ENCODE measurements around the gene HOXA6.
A peak's percentile ranks its signal among the peaks of the same experiment; 100 is the strongest.

The HOXA6 gene

GRCh38 chr7:27147199-27148030, at the start of gene HOXA6:
TSS of gene HOXA6 (minus strand) at chr7:27147774. CDS start at chr7:27147749, 25 bp downstream.
- DNase-seq (ENCODE audit: low read depth): no peak
- no peak for TF ChIP-seq CTCF (IDR thresholded peaks at IDR 0.05; ENCODE audit: insufficient read depth, low read depth, low read length, missing control alignments)
- H3K4me3 ChIP-seq (ENCODE audit: low read depth, low read length): no peak within 1 kb of the TSS

GRCh38 chr7:27196287-27196767, 48.8 kb upstream of the HOXA6 start:
- DNase-seq (ENCODE audit: low read depth): peak; percentile 82
- no peak overlapping the region for H3K4me3 ChIP-seq (ENCODE audit: low read depth, low read length)
- TF ChIP-seq CTCF (IDR thresholded peaks at IDR 0.05; ENCODE audit: insufficient read depth, low read depth, low read length, missing control alignments): peak; percentile 76

- H3K4me3 ChIP-seq (ENCODE audit: low read depth, low read length): no peak overlapping the region
- TF ChIP-seq CTCF (IDR thresholded peaks at IDR 0.05; ENCODE audit: insufficient read depth, low read depth, low read length, missing control alignments): no peak
- DNase-seq (ENCODE audit: low read depth): no peak
Measured at GRCh38 chr7:27194686-27195379, 47.3 kb upstream of the HOXA6 start.

- no peak for TF ChIP-seq CTCF (IDR thresholded peaks at IDR 0.05; ENCODE audit: insufficient read depth, low read depth, low read length, missing control alignments)
- DNase-seq (ENCODE audit: low read depth): no peak
- no peak overlapping the region for H3K4me3 ChIP-seq (ENCODE audit: low read depth, low read length)
Measured at GRCh38 chr7:27194002-27194352, 46.4 kb upstream of the HOXA6 start.

GRCh38 chr7:27193335-27194001, 45.9 kb upstream of the HOXA6 start:
- no peak overlapping the region for H3K4me3 ChIP-seq (ENCODE audit: low read depth, low read length)
- no peak for TF ChIP-seq CTCF (IDR thresholded peaks at IDR 0.05; ENCODE audit: insufficient read depth, low read depth, low read length, missing control alignments)
- DNase-seq (ENCODE audit: low read depth): no peak

- peak overlapping the region; percentile 12; the same call in 1 of the 2 replicates for H3K4me3 ChIP-seq (ENCODE audit: low read depth, low read length)
- DNase-seq (ENCODE audit: low read depth): no peak
- no peak for TF ChIP-seq CTCF (IDR thresholded peaks at IDR 0.05; ENCODE audit: insufficient read depth, low read depth, low read length, missing control alignments)
Measured at GRCh38 chr7:27192546-27193334, 45.2 kb upstream of the HOXA6 start.

Data from GM12865 (cell line).